Activated naive CD8-positive, alpha-beta T cell (primary cell): ENCODE results near the gene TFIP11.
"Not testable (repeated sequence)": the region's sequence is repeated elsewhere in the genome, so short reads cannot be mapped to it uniquely, and the experiment has no call there.

Source experiments
- H3K27ac Mint-ChIP-seq: one replicate; pipeline ENCODE4 v1.8.0; 2021; ENCODE audit warnings: mixed read lengths
- H3K27me3 Mint-ChIP-seq: one replicate; pipeline ENCODE4 v1.8.0; 2021; ENCODE audit warnings: mixed read lengths
- H3K36me3 Mint-ChIP-seq: one replicate; pipeline ENCODE4 v1.8.0; 2021; ENCODE audit warnings: mixed read lengths
- H3K4me1 Mint-ChIP-seq: one replicate; pipeline ENCODE4 v1.8.0; 2021; ENCODE audit warnings: low read depth, mixed read lengths
- H3K4me3 Mint-ChIP-seq: one replicate; pipeline ENCODE4 v1.8.0; 2021; ENCODE audit warnings: mild to moderate bottlenecking, mixed read lengths
- H3K9me3 Mint-ChIP-seq: one replicate; pipeline ENCODE4 v1.8.0; 2021; ENCODE audit warnings: low read depth, mixed read lengths

Gene TFIP11

DNA sequence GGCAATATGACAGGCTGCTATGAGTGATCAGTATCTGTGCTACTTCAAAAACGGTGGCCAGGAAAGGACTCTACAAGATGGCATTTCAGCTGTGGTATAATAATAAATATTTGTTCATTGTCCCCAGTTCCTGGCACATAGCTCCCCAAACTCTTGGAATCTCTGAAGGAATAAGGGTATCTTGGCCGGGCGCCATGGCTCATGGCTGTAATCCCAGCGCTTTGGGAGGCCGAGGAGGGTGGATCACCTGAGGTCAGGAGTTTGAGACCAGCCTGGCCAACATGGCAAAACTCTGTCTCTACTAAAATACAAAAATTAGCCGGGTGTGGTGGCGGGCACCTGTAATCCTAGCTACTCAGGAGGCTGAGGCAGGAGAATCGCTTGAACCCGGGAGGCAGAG, 16.2 kb upstream of the TFIP11 start:
- H3K4me3 Mint-ChIP-seq, H3K36me3 Mint-ChIP-seq, H3K27me3 Mint-ChIP-seq, H3K27ac Mint-ChIP-seq, H3K9me3 Mint-ChIP-seq, H3K4me1 Mint-ChIP-seq: not testable (repeated sequence)

DNA sequence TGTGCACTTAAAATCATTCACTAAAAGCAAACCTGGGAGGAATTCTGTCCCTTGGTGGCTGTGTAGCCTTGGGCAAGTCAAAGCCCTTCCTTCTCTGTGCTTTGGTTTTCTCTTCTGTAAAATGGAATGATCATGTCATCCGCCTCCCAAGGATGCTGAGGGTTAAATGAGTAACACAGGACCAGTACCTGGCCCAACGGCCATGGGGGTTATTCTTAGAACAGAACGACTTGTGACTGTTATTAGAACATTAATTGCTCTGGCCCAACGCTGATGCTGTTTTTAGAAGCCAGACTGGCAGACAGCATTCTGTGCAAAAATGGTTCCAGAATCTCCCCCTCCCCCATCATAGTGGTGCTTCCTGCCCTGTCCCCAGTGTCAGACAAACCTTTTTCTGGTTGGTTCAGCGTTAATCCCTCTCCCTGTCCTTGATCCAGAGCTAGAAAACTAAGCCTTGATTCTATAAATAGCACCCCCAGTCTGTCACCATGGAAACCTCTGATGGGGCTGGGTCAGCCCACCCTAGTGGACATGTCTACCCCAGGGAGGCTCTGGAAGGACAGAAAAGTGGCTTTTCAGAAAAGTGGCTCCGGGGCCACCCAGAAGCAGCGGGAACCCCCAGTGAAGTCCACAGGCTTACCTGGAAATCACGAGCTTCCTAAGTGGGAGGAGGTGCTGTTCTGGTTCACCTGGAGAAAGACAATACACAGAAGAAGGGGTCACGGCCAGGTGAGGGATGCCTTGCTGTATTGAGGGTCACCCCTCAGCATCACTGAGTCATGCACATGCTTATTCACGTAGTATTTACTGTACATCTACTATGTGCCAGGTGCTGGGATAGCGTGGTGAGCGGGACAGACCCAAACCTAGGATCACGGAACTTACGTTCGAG, 15.5 kb upstream of the TFIP11 start:
- no peak overlapping the region for H3K27ac Mint-ChIP-seq
- H3K27me3 Mint-ChIP-seq: no peaks in the 10 kb centered on the region
- peaks cover 7% of the 10 kb centered on the region for H3K36me3 Mint-ChIP-seq
- H3K4me1 Mint-ChIP-seq: peaks cover 6% of the 10 kb centered on the region
- no peaks in the 10 kb centered on the region for H3K9me3 Mint-ChIP-seq
- H3K4me3 Mint-ChIP-seq: no peak overlapping the region

GRCh38 chr22:26527167-26527566, 14.9 kb upstream of the TFIP11 start:
- Mint-ChIP-seq H3K27me3 (no peaks in the 10 kb centered on the region), H3K27ac (no peak overlapping the region), H3K36me3 (peaks cover 5% of the 10 kb centered on the region), H3K9me3 (no peaks in the 10 kb centered on the region), H3K4me3 (no peak overlapping the region), H3K4me1 (no peaks in the 10 kb centered on the region)

- Mint-ChIP-seq H3K9me3 (no peaks in the 10 kb centered on the region), H3K27me3 (no peaks in the 10 kb centered on the region), H3K4me1 (no peaks in the 10 kb centered on the region), H3K4me3 (no peak overlapping the region), H3K36me3 (peaks cover 3% of the 10 kb centered on the region), H3K27ac (peak overlapping the region; percentile 12)
Measured at GRCh38 chr22:26525946-26526564, 13.8 kb upstream of the TFIP11 start.

GRCh38 chr22:26524870-26525269, 12.6 kb upstream of the TFIP11 start:
- no peaks in the 10 kb centered on the region for H3K27me3 Mint-ChIP-seq
- no peaks in the 10 kb centered on the region for H3K4me1 Mint-ChIP-seq
- H3K9me3 Mint-ChIP-seq: no peaks in the 10 kb centered on the region
- H3K36me3 Mint-ChIP-seq: peaks cover 2% of the 10 kb centered on the region
- H3K27ac Mint-ChIP-seq: no peak overlapping the region
- no peak overlapping the region for H3K4me3 Mint-ChIP-seq

DNA sequence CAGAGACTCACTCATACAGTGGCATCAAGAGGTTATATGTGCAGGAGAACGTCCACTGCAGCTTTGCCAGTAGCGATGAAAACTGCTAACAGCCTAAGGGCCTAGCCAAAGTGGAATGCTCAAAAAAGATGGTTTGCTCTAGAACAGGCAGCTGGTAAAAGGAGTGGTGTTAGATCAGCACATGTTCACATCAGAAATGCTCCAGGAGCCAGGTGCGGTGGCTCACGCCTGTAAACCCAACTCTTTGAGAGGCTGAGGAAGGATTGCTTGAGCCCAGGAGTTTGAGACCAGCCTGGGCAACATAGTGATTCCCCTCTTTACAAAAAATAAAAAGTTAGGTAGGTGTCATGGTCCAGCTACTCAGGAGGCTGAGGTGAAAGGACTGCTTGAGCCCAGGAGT, 10.3 kb upstream of the TFIP11 start:
- Mint-ChIP-seq H3K4me1 (no peaks in the 10 kb centered on the region), H3K9me3 (no peaks in the 10 kb centered on the region), H3K36me3 (peaks cover 2% of the 10 kb centered on the region), H3K27me3 (no peaks in the 10 kb centered on the region), H3K27ac (peak overlapping the region; percentile 28), H3K4me3 (no peak overlapping the region)

- Mint-ChIP-seq H3K27me3 (no peaks in the 10 kb centered on the region), H3K9me3 (no peaks in the 10 kb centered on the region), H3K36me3 (peaks cover 2% of the 10 kb centered on the region), H3K4me3 (no peak overlapping the region), H3K27ac (peak overlapping the region; percentile 47), H3K4me1 (no peaks in the 10 kb centered on the region)
Measured at GRCh38 chr22:26522012-26522411, 9.7 kb upstream of the TFIP11 start.

- Mint-ChIP-seq H3K27ac (no peak overlapping the region), H3K9me3 (no peaks in the 10 kb centered on the region), H3K27me3 (no peaks in the 10 kb centered on the region), H3K4me3 (no peak overlapping the region), H3K4me1 (peaks cover 17% of the 10 kb centered on the region), H3K36me3 (no peaks in the 10 kb centered on the region)
Measured at GRCh38 chr22:26517429-26517828, 5.2 kb upstream of the TFIP11 start.

DNA sequence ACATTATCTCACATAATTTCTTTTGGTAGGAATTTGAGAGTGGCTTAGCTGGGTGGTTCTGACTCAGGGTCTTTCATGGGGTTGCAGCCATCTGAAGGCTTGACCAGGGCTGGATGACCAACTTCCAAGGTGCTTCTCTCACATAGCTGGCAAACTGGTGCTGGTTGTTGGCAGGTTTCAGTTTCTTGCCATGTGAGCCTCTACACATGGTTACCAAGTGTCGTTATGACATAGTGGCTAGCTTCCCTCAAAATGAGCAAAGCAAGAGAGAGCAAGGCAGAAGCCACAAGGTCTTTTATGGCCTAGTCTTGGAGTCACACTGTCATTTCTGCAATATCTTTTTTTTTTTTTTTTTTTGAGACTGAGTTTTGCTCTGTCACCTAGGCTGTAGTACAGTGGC, 4.2 kb upstream of the TFIP11 start:
- H3K36me3 Mint-ChIP-seq: no peaks in the 10 kb centered on the region
- H3K4me3 Mint-ChIP-seq: no peak overlapping the region
- no peaks in the 10 kb centered on the region for H3K9me3 Mint-ChIP-seq

GRCh38 chr22:26515931-26516330, 3.7 kb upstream of the TFIP11 start:
- Mint-ChIP-seq H3K4me3 (no peak overlapping the region), H3K36me3 (no peaks in the 10 kb centered on the region), H3K9me3 (no peaks in the 10 kb centered on the region), H3K27me3 (no peaks in the 10 kb centered on the region), H3K27ac (no peak overlapping the region), H3K4me1 (peaks cover 28% of the 10 kb centered on the region)

More for the DNA sequence above, 4.2 kb upstream of the TFIP11 start:
- no peak overlapping the region for H3K27ac Mint-ChIP-seq
- no peaks in the 10 kb centered on the region for H3K27me3 Mint-ChIP-seq
- peaks cover 22% of the 10 kb centered on the region for H3K4me1 Mint-ChIP-seq

DNA sequence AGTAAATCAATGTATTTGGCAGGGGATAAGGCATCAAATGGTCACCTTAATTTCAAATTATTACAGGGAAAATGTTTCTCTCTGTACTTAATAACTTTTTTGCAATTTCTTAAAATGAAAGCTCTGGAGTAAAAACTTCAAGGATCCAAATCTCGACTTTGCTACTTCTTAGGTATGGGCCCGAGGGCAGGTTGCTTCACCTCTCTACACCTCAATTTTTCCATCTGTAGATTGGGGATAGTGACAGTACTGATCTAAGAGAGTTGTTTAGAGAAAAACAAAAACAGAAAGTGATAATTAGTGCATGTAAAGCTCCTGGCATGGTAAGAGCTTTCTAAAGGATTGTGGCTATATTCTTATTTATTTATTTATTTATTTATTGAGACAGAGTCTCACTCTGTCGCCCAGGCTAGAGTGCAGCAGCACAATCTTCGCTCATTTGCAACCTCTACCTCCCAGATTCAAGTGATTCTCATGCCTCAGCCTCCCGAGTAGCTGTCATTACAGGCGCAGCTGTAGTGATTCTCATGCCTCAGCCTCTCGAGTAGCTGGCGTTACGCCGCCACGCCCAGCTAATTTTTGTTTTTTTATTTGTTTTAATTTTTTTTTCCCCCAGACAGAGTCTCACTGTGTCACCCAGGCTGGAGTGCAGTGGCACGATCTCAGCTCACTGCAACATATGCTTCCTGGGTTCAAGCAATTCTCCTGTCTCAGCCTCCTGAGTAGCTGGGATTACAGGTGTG, 2.3 kb upstream of the TFIP11 start:
- H3K9me3 Mint-ChIP-seq: no peaks in the 10 kb centered on the region
- peaks cover 2% of the 10 kb centered on the region for H3K36me3 Mint-ChIP-seq
- peak overlapping the region; percentile 13 for H3K4me3 Mint-ChIP-seq
- peak overlapping the region; percentile 54 for H3K27ac Mint-ChIP-seq
- peaks cover 36% of the 10 kb centered on the region for H3K4me1 Mint-ChIP-seq
- no peaks in the 10 kb centered on the region for H3K27me3 Mint-ChIP-seq

DNA sequence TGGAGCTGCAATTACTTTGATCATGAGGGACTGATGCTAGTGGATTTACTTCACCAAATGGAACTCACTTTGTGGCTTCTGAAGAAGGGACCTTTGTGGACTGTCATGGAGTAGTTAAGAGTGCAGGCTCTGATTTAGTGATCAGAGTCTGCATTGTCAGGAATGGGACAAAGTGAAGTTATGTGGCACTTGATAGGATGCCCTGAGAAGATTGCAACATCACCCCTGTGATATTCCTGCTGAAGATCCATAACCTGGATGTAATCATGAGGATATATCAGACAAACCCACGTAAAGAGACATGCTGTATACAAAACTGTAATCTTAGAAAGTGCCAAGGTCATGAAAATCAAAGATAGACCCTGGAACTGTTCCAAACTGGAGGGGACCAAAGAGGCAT, 1.6 kb upstream of the TFIP11 start:
- Mint-ChIP-seq H3K36me3 (peaks cover 6% of the 10 kb centered on the region), H3K27me3 (no peaks in the 10 kb centered on the region), H3K4me1 (peaks cover 39% of the 10 kb centered on the region), H3K9me3 (no peaks in the 10 kb centered on the region), H3K27ac (peak overlapping the region; percentile 54), H3K4me3 (peak overlapping the region; percentile 100)

DNA sequence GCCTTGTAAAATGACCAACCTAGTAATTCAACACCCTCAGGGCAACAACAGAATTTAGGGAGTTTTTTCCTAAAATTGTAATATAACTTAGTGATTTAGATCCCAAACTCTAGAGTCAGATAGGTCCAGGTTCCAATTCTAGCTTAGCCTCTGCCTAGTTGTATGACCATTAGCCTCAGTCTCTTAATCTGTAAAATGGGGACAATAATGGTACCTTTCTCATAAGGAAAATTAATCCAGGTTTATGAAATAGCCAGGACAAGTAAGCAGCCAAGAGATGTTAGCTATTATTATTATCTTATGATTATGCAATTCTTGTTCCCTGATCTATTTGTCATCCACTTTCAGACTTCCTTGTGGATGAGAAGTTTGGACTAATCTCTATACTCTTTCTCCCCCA, 4.1 kb downstream of the TFIP11 start:
- Mint-ChIP-seq H3K27ac (no peak overlapping the region), H3K27me3 (no peaks in the 10 kb centered on the region), H3K4me3 (no peak overlapping the region), H3K4me1 (peaks cover 42% of the 10 kb centered on the region), H3K36me3 (peaks cover 12% of the 10 kb centered on the region), H3K9me3 (no peaks in the 10 kb centered on the region)

DNA sequence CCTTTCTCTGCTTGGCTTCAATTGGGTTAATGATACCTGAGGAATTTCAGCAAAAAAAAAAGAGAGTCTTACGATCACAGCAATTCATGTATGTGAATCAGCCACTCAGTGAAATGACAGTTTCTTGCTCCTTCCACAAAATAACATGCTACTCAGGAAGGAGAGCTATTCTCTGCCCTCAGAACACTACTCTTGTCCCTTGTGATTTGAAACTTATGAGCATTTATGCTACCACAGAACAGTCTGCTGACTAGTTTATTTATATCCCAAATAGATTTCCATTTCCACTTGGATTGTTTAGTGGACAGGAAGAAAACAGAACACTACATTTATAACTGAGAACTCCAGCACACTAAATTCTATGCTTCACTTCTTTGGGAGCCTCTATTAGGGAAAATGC, 8.5 kb downstream of the TFIP11 start:
- Mint-ChIP-seq H3K4me3 (peak overlapping the region; percentile 53), H3K9me3 (no peaks in the 10 kb centered on the region), H3K36me3 (peaks cover 9% of the 10 kb centered on the region), H3K4me1 (peaks cover 26% of the 10 kb centered on the region), H3K27ac (peak overlapping the region; percentile 28), H3K27me3 (no peaks in the 10 kb centered on the region)
